ENCODE results near the gene CDH13.

Gene CDH13

DNA sequence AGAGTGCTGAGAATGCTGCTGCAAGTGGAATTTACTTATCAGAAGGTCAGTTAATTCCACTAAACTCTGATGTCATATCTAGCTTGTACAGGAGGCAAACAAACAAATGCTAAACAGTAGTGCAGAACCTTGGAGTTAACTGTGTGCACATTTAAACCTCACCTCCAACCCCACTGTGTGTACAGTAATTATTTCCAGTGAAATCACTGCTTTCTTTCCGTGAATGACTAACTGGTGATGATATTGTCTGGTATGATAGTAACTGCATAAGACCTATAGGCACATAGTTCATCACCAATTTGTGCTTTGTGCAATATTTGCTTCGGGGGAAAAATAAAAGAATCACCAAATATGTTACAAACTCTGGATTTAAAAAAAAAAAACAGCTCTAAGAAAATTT lies 688.5 kb downstream of the CDH13 start:
- FAIRE-seq = no peak
- no peak for TF ChIP-seq POLR2A (IDR thresholded peaks at IDR 0.05; ENCODE audit: low read depth, low read length)
- DNase-seq (ENCODE audit: insufficient read length, low spot score) = no peak

DNA sequence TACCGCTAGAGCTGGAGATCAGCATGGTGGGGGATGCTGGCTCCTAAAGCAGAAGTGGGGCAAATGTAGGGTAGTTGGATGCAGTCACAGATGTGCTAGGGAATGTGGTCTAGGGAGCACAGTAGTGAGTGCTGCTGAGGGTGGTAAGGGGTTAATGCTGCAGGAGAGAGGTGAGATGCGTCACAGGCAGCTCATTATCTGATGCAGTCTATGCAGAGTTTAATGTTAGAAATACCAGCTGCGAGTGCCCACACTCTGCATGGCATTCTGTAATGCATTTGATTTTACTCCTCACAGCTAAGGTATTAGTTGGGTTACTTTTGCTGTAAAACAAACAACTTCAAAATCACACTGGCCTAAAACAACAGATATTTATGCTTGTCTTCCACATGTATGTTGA lies 689.7 kb downstream of the CDH13 start:
- DNase-seq (ENCODE audit: insufficient read length, low spot score) (no peak), FAIRE-seq (no peak)
- no peak for TF ChIP-seq POLR2A (IDR thresholded peaks at IDR 0.05; ENCODE audit: low read depth, low read length)

DNA sequence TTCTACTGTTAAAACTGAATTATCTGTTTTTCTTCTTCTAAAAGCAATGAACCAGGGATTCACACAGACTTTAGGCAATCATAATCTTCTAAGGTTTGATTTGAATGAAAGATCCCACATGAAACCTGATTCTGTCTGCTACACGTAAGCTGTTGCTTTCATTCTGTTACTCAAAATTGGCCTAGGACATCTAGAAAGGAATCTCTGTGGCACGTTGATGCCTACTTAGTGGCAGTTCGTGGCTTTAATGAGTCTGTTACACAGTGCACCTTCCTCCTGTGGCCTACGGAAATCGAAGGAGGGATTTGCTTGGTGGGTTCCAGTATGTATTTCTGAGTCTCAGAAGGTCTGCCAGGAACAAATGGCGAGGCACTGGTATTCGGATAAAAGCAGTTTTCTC lies 691.6 kb downstream of the CDH13 start:
- no peak for FAIRE-seq
- TF ChIP-seq POLR2A (IDR thresholded peaks at IDR 0.05; ENCODE audit: low read depth, low read length) = no peak
- DNase-seq (ENCODE audit: insufficient read length, low spot score) = no peak

DNA sequence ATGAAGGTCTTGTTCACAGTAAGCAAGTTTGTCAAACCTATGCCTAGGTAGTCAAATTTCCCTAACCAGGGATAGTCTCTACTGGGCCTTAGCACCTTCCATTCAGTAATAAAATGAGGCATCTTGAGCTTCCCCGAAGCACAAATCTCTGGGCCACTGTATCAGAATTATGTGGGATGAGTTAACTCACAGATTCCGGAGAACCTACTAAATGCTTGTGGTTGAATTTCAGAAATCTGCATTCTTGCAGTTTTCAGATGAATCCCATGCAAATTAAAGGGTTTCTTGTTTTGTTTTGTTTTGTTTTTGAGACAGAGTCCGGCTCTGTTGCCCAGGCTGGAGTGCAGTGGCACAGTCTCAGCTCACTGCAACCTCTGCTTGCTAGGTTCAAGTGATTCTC lies 702.2 kb downstream of the CDH13 start:
- FAIRE-seq (no peak), DNase-seq (ENCODE audit: insufficient read length, low spot score) (no peak)
- no peak for TF ChIP-seq POLR2A (IDR thresholded peaks at IDR 0.05; ENCODE audit: low read depth, low read length)

DNA sequence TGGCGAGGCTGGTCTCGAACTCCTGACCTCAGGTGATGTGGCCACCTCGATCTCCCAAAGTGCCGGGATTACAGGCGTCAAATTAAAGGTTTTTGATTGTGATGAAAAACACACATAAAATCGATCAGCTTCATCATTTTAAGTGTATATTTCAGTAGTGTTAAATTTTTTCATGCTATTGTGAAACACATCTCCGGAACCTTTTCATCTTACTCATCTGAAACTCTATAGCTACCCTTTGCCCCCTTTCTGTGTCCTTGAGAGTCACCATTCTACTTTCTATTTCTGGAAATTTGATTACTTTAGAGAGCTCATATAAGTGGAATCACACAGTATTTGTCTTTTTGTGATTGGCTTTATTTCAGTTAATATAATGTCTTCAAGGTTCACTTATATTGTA lies 702.7 kb downstream of the CDH13 start:
- DNase-seq (ENCODE audit: insufficient read length, low spot score) (no peak), FAIRE-seq (no peak)
- TF ChIP-seq POLR2A (IDR thresholded peaks at IDR 0.05; ENCODE audit: low read depth, low read length) = no peak

DNA sequence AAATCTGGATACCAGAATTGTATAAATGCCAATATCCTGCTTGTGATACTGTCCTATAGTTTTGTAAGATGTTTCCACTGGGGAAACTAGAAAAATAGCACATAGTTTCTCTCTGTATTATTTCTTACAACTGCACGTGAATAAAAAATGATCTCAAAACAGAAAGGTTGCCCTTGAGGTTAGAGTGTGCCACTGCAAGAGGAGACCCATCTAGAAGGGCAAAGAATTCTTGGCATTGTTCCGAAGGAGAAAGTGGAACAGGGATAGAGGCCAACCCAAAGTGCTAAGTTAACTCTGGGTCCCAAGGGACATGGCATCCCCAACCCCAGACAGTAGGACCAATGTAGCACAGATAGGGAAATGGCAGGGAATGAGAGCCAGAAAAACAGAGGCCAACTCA lies 703.5 kb downstream of the CDH13 start:
- DNase-seq (ENCODE audit: insufficient read length, low spot score) = no peak
- no peak for TF ChIP-seq POLR2A (IDR thresholded peaks at IDR 0.05; ENCODE audit: low read depth, low read length)
- no peak for FAIRE-seq

DNA sequence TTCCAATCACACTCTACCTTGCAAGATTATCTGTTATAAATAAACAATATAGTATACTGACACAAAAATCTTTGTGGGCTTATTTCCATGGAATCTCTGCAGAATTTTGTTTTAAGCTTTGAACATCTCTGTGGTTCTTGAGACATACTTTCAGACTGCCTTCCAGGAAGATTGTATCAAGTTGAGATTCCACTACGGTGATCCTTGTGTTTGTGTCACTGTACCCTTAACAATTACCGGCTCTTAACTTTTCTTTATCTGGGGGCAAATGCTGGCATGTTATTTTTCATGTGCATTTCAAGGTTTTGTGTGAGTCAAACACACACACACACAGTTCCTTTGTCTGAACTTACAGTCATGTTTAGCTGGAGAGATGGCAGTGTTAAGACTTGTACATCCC lies 708.3 kb downstream of the CDH13 start:
- FAIRE-seq = no peak
- DNase-seq (ENCODE audit: insufficient read length, low spot score) = no peak
- TF ChIP-seq POLR2A (IDR thresholded peaks at IDR 0.05; ENCODE audit: low read depth, low read length) = no peak

DNA sequence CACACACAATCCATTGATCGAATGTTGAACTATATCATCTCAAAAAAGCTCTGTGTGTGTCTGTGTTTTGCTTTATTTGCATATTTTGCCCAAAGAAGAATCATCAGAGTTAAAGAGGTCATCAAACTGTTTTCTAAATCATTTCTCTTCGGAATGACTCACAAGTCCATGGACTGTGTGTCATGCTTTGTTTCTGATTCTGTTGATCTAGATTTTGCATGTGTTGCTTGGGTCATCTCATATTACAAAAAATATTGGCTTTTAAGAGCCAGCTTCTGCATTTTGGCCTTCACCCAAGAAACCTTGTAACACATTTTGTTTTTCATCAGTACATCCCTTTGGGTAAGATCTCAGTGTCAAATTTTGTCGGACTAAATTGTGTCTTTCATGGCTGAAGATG lies 709.8 kb downstream of the CDH13 start:
- peak; percentile 43 for FAIRE-seq
- no peak for TF ChIP-seq POLR2A (IDR thresholded peaks at IDR 0.05; ENCODE audit: low read depth, low read length)
- DNase-seq (ENCODE audit: insufficient read length, low spot score) = peak; percentile 25

DNA sequence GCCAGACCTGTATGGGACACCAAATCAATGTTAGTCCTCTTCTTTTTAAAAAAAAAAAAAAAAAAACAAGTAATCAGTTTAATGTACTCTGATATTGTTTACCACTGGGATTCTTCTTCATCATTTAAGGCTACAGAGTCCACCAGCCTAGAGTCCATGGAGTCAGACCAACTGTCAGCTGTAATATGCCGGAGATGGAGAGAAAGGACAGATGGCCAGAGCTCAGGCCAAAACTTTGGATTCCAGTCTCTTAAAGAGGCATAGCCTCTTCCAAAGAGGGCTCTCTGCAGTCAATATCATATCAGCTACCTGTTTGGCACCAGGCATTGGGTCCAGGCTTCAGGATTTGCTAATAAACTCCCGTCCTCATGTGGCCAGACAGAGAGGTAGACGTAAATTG lies 711.4 kb downstream of the CDH13 start:
- FAIRE-seq (no peak), DNase-seq (ENCODE audit: insufficient read length, low spot score) (no peak)
- no peak for TF ChIP-seq POLR2A (IDR thresholded peaks at IDR 0.05; ENCODE audit: low read depth, low read length)

DNA sequence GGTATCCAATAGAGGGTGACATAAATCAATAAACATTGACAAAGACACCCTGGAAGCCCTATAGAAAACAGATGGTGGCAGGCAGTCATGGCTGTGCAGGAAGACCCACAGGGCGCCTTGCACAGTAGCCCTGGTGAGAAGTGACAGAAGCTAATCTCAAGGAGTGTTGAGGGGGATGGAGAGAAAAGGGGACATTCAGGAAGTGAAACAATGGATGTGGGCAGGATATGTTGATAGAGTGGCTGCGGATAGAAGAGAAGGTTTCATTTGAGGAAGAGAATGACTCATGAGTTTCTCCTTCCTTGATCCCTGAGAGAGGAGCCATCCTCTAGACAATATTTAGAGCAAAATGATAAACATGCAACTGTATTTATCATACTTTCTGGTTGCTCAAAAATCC lies 712.2 kb downstream of the CDH13 start:
- FAIRE-seq (no peak), DNase-seq (ENCODE audit: insufficient read length, low spot score) (no peak)
- TF ChIP-seq POLR2A (IDR thresholded peaks at IDR 0.05; ENCODE audit: low read depth, low read length) = no peak

DNA sequence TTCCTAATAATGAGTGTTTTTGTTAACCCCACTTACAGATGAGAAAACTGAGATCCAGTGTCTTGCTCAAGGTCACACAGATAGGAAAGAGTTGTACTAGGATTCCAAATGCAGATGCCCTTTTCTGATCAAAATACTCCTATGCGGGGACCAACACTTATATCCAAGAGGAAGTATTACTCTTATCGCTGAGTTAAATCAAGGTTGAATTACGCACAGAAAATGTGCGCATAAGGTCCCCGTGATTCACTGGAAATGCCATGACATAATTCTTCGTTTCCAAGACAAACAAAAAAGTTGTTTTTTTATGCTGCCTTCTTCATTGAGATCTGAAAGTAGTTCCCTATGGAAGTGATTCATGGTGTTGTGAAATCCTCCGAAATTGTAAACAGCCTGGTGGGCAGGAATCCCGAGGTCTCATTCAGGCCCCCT lies 717.2 kb downstream of the CDH13 start:
- DNase-seq (ENCODE audit: insufficient read length, low spot score) (no peak), FAIRE-seq (no peak)
- TF ChIP-seq POLR2A (IDR thresholded peaks at IDR 0.05; ENCODE audit: low read depth, low read length) = no peak

DNA sequence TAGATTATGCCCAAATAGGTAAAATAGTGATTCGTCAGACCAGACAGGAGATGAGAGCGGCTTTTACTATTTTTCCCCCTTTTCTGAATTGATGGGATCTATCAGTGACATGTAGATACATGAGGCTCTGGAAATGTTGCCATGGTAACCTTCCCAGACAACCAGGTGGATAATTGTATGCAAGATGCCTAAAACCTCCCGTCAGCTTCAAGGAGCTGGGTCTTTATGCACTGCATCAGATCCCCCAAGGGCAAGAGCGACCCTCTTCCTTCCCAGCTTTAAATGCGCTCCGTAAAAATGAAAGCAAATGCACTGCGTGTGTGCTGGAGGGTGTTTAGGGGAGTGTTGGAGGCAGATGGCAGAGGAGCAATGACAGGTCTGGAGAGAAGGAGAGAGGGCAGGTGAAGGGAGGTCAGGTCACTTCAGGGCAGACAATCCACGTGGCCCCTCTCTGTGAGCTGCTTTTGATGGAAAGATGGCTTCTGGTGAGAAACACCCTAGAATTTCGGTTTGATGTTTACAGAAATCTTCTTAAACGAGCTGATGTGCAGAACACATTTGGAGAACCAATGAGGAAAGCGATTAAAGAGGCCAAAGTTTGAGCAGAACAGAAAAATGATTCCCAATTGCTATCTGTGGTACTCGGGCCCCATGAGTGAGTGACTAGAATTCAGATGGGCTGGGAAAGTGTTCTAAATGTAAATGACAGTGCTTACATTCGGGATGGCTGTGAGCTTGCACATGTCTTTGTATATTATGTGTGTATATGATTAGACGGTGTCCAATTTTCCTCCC lies 719.3 kb downstream of the CDH13 start:
- no peak for DNase-seq (ENCODE audit: insufficient read length, low spot score)
- no peak for TF ChIP-seq POLR2A (IDR thresholded peaks at IDR 0.05; ENCODE audit: low read depth, low read length)
- FAIRE-seq = no peak

DNA sequence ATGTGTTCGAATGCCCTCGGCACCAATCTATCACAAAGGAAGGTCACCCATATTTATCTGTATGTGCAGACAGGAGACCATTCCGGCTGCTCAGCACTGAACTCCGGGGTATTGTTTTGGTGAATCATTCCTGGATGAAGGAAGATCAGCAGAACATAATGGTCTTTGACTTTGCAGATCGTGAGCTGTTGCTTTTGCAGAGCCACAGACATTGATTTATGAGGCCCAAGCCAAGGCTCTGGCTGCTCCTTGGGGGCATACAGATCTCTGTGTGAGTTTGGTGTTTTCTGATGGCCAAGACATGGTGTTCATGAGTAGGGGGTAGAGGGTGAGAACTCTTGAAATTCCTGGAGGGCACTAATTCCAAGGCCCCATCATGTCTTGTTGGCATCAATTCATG lies 722.2 kb downstream of the CDH13 start:
- no peak for TF ChIP-seq POLR2A (IDR thresholded peaks at IDR 0.05; ENCODE audit: low read depth, low read length)
- FAIRE-seq = no peak
- no peak for DNase-seq (ENCODE audit: insufficient read length, low spot score)

DNA sequence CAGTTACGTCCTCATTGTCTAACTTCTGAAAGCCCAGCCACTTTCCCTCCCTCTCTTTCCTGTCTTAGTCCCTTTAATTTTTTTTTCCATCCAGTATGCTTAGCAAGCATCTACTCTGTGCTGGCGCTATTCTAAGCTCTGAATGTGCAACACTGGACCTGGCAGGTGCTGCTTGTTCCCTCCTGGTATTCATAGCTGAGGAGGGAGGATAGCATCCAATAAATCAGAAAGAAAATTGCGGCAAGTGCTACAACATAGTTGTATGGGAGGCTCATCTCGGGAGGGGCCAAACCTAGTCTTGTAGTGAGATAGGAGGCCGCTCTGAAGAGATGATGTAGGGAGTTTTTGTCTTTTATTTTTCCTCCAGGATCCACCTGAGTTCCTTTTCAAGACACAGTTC lies 723.7 kb downstream of the CDH13 start:
- TF ChIP-seq POLR2A (IDR thresholded peaks at IDR 0.05; ENCODE audit: low read depth, low read length) = no peak
- no peak for DNase-seq (ENCODE audit: insufficient read length, low spot score)
- no peak for FAIRE-seq

DNA sequence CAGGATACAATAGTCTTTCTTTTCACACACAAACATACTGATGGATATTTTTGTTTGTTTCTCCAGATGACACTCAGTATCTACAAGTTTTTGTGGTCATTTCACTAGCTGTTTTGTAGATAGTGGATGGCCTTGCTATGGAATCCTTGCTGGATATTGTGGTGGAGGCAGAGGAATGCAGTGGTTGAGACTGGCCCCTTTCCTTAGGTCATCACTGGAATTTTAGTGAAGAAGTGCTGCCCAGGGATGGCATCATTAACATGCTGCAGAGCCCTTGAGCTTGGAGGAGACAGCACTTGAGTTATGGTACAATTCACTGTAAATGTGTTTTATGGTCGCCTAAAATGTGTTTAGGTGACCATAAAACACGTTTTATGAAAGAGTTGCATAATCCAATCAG lies 725.1 kb downstream of the CDH13 start:
- TF ChIP-seq POLR2A (IDR thresholded peaks at IDR 0.05; ENCODE audit: low read depth, low read length) = no peak
- FAIRE-seq = no peak
- DNase-seq (ENCODE audit: insufficient read length, low spot score) = no peak

DNA sequence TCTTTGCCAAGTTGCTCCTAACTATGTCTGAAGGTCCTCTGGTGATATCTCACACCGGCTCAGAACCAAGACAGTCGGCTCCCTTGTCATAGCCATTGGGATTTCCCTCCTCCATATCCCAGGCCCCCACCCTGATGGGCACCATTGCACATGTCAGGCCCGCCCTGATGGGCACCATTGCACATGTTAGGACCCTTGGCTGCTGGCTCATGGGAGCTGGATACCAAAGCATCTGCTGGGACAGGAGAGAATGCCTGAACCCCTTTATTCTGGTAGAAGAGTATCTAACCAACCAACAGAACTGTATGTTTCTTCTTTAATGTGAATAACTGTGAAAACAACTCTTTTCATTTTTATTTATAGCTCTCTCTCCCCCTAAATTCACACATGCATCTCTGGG lies 726.5 kb downstream of the CDH13 start:
- TF ChIP-seq POLR2A (IDR thresholded peaks at IDR 0.05; ENCODE audit: low read depth, low read length) = no peak
- DNase-seq (ENCODE audit: insufficient read length, low spot score) = no peak
- FAIRE-seq = no peak

Data from H54 (cell line).